Thoracic aorta (tissue), 2 donors: ENCODE measurements around the gene ARAF. TPM values are rescaled to one million over a fixed set of nuclear protein-coding genes. Genes with fewer than 3 reads are reported as not detected.

Source experiments
- ATAC-seq: fragments of 150-250 bp; one replicate; pipeline ENCODE4 v1.8.0; 2017; ENCODE audit warnings: low read depth; ENCODE audit not compliant: insufficient number of reproducible peaks, low FRiP score
- DNase-seq: peaks from one replicate; pipeline ENCODE4 v3.0.0-alpha.2; 2020; ENCODE audit warnings: low spot score
- H3K27ac ChIP-seq, 2 donors: fragments of 200-600 bp; sonication (generic); 1 replicate in 1 of 2; 2 replicates in 1 of 2; pipeline ENCODE4 v1.5.1; 2016; ENCODE audit warnings: mild to moderate bottlenecking in 2 of 2, moderate library complexity in 2 of 2
- H3K27me3 ChIP-seq: fragments of 200-600 bp; sonication (generic); replicated peaks from 2 replicates; pipeline ENCODE4 v1.6.0; 2016; ENCODE audit warnings: mild to moderate bottlenecking; ENCODE audit not compliant: insufficient read depth
- H3K36me3 ChIP-seq: fragments of 200-600 bp; sonication (generic); one replicate; pipeline ENCODE4 v1.5.1; 2016
- H3K4me1 ChIP-seq, 2 donors: fragments of 200-600 bp; sonication (generic); 1 replicate in 1 of 2; 2 replicates in 1 of 2; pipeline versions ENCODE4 v1.5.1 to v1.6.0; 2016; ENCODE audit warnings: low read depth in 2 of 2, mild to moderate bottlenecking in 1 of 2; ENCODE audit not compliant: control insufficient read depth in 1 of 2
- H3K4me3 ChIP-seq: fragments of 200-600 bp; sonication (generic); 2 replicates; pipeline ENCODE4 v1.5.1; 2016; ENCODE audit warnings: mild to moderate bottlenecking
- H3K9me3 ChIP-seq: fragments of 200-600 bp; sonication (generic); 2 replicates; pipeline ENCODE4 v1.5.1; 2016
- CTCF ChIP-seq: fragments of 200-600 bp; sonication (generic); IDR thresholded peaks from one replicate; pipeline ENCODE4 v1.5.1; 2019; ENCODE audit warnings: antibody characterized with exemption
- total RNA-seq, 2 donors: library from RNA; depleted of rRNA; stranded (reverse); fragments of >200 nt; gene quantifications; one replicate each; pipeline versions ENCODE4 v1.1.0 to v1.2.3, GENCODE V29; 2016

The ARAF gene
- total RNA-seq, 2 donors from 2014 or later, result 44.5 to 52.3 TPM

DNA sequence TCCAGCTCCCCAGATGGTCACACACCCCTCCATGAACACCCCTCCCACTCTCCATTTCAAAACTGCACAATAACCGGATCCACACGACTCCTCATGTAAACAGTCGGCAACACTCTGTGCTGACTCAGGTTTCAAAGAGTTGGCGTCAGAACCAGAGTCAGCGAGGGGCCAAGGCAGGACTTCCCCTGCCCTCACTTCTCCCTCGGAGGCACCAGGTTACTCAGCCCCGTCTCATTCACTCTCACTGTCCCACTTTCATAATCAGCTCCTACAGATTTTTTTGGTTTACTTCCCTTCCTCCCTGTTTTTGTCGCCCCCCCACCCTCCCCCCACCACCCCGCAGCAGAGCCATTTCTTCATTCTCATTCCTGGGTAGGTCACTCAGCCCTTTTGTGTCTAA lies 18.5 kb downstream of the ARAF start:
- ATAC-seq (no peak), DNase-seq (no peak)
- TF ChIP-seq CTCF, result no peak
- H3K27me3 ChIP-seq, result no peaks in the 10 kb centered on the region
- H3K27ac ChIP-seq, result no peak overlapping the region
- no peak overlapping the region for H3K4me3 ChIP-seq
- peaks cover 2 to 19% of the 10 kb centered on the region in 2 donors for H3K4me1 ChIP-seq
- no peaks in the 10 kb centered on the region for H3K9me3 ChIP-seq
- H3K36me3 ChIP-seq, result no peaks in the 10 kb centered on the region

GRCh38 chrX:47581731-47582647 lies 21.0 kb downstream of the ARAF start, which contains the start of gene TIMP1:
TIMP1 (plus strand) TSS chrX:47582436; CDS start chrX:47583416, 980 bp downstream.
- Histone ChIP-seq H3K36me3 (peaks cover 3% of the 10 kb centered on the region), H3K9me3 (no peaks in the 10 kb centered on the region), H3K4me1 (peaks cover 2 to 19% of the 10 kb centered on the region in 2 donors), H3K27me3 (no peaks in the 10 kb centered on the region), H3K27ac (peak within 1 kb of the TSS; percentile 85 to 87), H3K4me3 (peak within 1 kb of the TSS; percentile 76)
- ATAC-seq, result peak; percentile 65
- DNase-seq, result peak; percentile 87
- no peak for TF ChIP-seq CTCF

GRCh38 chrX:47583240-47583861 lies 22.3 kb downstream of the ARAF start:
- H3K9me3 ChIP-seq, result no peaks in the 10 kb centered on the region
- H3K27me3 ChIP-seq, result no peaks in the 10 kb centered on the region
- TF ChIP-seq CTCF, result no peak
- peaks cover 2 to 8% of the 10 kb centered on the region in 2 donors for H3K4me1 ChIP-seq
- peak overlapping the region; percentile 76 for H3K4me3 ChIP-seq
- no peak for DNase-seq
- no peak for ATAC-seq
- peak overlapping the region; percentile 85 to 87 for H3K27ac ChIP-seq
- peaks cover 3% of the 10 kb centered on the region for H3K36me3 ChIP-seq

GRCh38 chrX:47584714-47585113 lies 23.7 kb downstream of the ARAF start:
- Histone ChIP-seq H3K4me3 (no peak overlapping the region), H3K4me1 (peaks cover 2 to 8% of the 10 kb centered on the region in 2 donors), H3K36me3 (peaks cover 3% of the 10 kb centered on the region), H3K27ac (peak overlapping the region in 1 of 2 donors; percentile 5), H3K9me3 (no peaks in the 10 kb centered on the region), H3K27me3 (no peaks in the 10 kb centered on the region)
- no peak for DNase-seq
- no peak for TF ChIP-seq CTCF
- ATAC-seq, result no peak

DNA sequence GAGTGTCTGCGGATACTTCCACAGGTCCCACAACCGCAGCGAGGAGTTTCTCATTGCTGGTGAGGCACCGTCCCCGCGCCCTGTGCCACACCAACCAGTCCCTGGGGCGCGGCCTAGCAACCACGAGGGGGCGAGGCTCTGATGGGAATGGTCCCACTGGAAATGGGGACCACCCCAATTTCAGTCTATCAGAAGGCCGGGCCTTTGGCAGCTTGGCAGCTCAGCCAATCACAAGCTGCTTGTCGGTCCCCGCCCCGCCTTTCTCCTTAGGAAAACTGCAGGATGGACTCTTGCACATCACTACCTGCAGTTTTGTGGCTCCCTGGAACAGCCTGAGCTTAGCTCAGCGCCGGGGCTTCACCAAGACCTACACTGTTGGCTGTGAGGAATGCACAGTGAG lies 24.3 kb downstream of the ARAF start:
- DNase-seq, result no peak

More for the DNA sequence above, 24.3 kb downstream of the ARAF start:
- H3K4me1 ChIP-seq, result peaks cover 2 to 8% of the 10 kb centered on the region in 2 donors
- peak overlapping the region in 1 of 2 donors; percentile 5 for H3K27ac ChIP-seq
- no peak for TF ChIP-seq CTCF
- H3K4me3 ChIP-seq, result no peak overlapping the region
- peaks cover 3% of the 10 kb centered on the region for H3K36me3 ChIP-seq
- no peak for ATAC-seq
- no peaks in the 10 kb centered on the region for H3K9me3 ChIP-seq
- no peaks in the 10 kb centered on the region for H3K27me3 ChIP-seq
